Stomach (tissue), 4 donors: ENCODE data around the gene TNS2.

Experiments used
- POLR2A ChIP-seq, 4 donors: fragments of 450-650 bp; IDR thresholded peaks; one replicate each; pipeline ENCODE4 v1.6.1; 2016; ENCODE audit warnings: antibody characterized with exemption in 4 of 4, control low read depth in 2 of 4, mild to moderate bottlenecking in 1 of 4, moderate library complexity in 1 of 4
- POLR2AphosphoS5 ChIP-seq, 3 donors: sonication (generic); formaldehyde crosslinking; IDR thresholded peaks; one replicate each; pipeline ENCODE4 v1.6.1; 2016; ENCODE audit warnings: antibody characterized with exemption in 3 of 3

DNA sequence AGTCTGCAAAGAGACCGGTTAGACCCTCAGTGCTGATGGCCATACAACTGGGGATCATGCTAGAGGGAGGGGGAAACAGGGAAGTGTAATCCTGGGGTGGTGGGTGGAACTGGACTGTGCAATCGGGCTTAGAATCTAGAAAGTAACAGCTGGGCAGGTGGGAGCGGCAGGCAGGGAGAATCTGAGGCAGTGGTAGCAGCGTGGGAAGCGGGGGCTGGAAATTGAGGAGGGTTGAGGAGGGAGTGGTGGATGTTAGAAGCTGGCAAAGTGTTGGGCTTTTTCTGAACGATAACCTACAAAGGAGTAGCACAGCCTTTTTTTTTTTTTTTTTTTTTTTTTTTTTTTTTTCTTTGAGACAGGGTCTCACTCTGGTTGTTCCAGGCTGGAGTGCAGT lies 44.5 kb downstream of the TNS2 start:
- TF ChIP-seq POLR2A (IDR thresholded peaks at IDR 0.05) (no peak), POLR2AphosphoS5 (IDR thresholded peaks at IDR 0.05) (no peak)
